HepG2 (cell line): ENCODE measurements around the gene NDUFV1. TPM values are rescaled to one million over a fixed set of nuclear protein-coding genes. Genes with fewer than 3 reads are reported as not detected.

Source experiments
- BORCS8-MEF2B ChIP-seq: sonication (generic); formaldehyde crosslinking; IDR thresholded peaks from 2 replicates; pipeline ENCODE4 v1.8.0; 2022; ENCODE audit warnings: mild to moderate bottlenecking, missing genetic modification reagents
- HCFC1 ChIP-seq: fragments of 150-350 bp; IDR thresholded peaks from 2 replicates; pipeline ENCODE4 v1.6.1; 2014; ENCODE audit warnings: low read depth, low read length
- ISX ChIP-seq: sonication (generic); formaldehyde crosslinking; conservative IDR thresholded peaks from 2 replicates; pipeline ENCODE4 v1.5.0; 2020; ENCODE audit warnings: missing genetic modification reagents
- MBNL3 ChIP-seq: fragments of 250-450 bp; sonication (Bioruptor Pico); conservative IDR thresholded peaks from 2 replicates; pipeline ENCODE4 v1.8.0; 2022; ENCODE audit warnings: mild to moderate bottlenecking, inconsistent platforms
- NFIC ChIP-seq: IDR thresholded peaks from 2 replicates; pipeline ENCODE4 v1.6.1; 2012; ENCODE audit warnings: mild to moderate bottlenecking, low read length, inconsistent platforms
- PITX1 ChIP-seq: sonication (generic); formaldehyde crosslinking; IDR thresholded peaks from 2 replicates; pipeline ENCODE4 v1.5.1; 2020; ENCODE audit warnings: mild to moderate bottlenecking, missing genetic modification reagents
- SP140L ChIP-seq: sonication (generic); formaldehyde crosslinking; IDR thresholded peaks from 2 replicates; pipeline ENCODE4 v1.4.0; 2020; ENCODE audit warnings: missing genetic modification reagents, borderline replicate concordance
- TBL1XR1 ChIP-seq: fragments of 150-350 bp; IDR thresholded peaks from 2 replicates; pipeline ENCODE4 v1.6.1; 2014; ENCODE audit warnings: borderline replicate concordance, low read length; ENCODE audit not compliant: partially characterized antibody
- TFDP1 ChIP-seq: IDR thresholded peaks from 2 replicates; pipeline ENCODE4 v1.6.1; 2016; ENCODE audit warnings: missing compliant biosample characterization, missing genetic modification reagents, borderline replicate concordance
- YEATS4 ChIP-seq: sonication (generic); formaldehyde crosslinking; IDR thresholded peaks from 2 replicates; pipeline ENCODE4 v1.4.0; 2020; ENCODE audit warnings: missing genetic modification reagents, borderline replicate concordance
- ZNF333 ChIP-seq: sonication (generic); formaldehyde crosslinking; IDR thresholded peaks from 2 replicates; pipeline ENCODE4 v1.4.0; 2020; ENCODE audit warnings: mild to moderate bottlenecking, missing genetic modification reagents, borderline replicate concordance
- ZNF501 ChIP-seq: sonication (generic); formaldehyde crosslinking; IDR thresholded peaks from 2 replicates; pipeline ENCODE4 v1.5.1; 2020; ENCODE audit warnings: mild to moderate bottlenecking, moderate library complexity, missing genetic modification reagents
- ZSCAN20 ChIP-seq: sonication (generic); formaldehyde crosslinking; IDR thresholded peaks from 2 replicates; pipeline ENCODE4 v1.4.0; 2020; ENCODE audit warnings: missing genetic modification reagents, mild to moderate bottlenecking, borderline replicate concordance
- polyA plus RNA-seq, 8 experiments: library from polyadenylated mRNA; depleted of rRNA in 3 of 8; stranded (reverse) in 7 of 8; unstranded in 1 of 8; fragments of >200 nt; fragmentation: Illumina TruSeq in 4 of 8; extraction: Trizol in 4 of 8; gene quantifications; 2 replicates each; pipeline versions ENCODE4 v1.2.1 to v1.2.3, GENCODE V29; 2011 to 2016; ENCODE audit warnings: low read depth in 4 of 8, missing spikeins in 1 of 8, mixed read lengths in 1 of 8; ENCODE audit not compliant: insufficient read depth in 1 of 8
- total RNA-seq, 5 experiments: library from RNA; depleted of rRNA; stranded (reverse); fragments of >200 nt; fragmentation: Illumina TruSeq; extraction: Trizol; gene quantifications; 2 replicates each; pipeline ENCODE4 v1.2.3, GENCODE V29; 2016; ENCODE audit warnings: low read depth in 1 of 5
- TF ChIP-seq, protein P1 (sequence below): sonication (generic); formaldehyde crosslinking; IDR thresholded peaks from 2 replicates; pipeline ENCODE4 v1.4.0; 2020; ENCODE audit warnings: mild to moderate bottlenecking, missing genetic modification reagents, borderline replicate concordance
- TF ChIP-seq, protein P2 (sequence below): sonication (generic); formaldehyde crosslinking; IDR thresholded peaks from 2 replicates; pipeline ENCODE4 v1.4.0; 2020; ENCODE audit warnings: mild to moderate bottlenecking, missing genetic modification reagents
- TF ChIP-seq, protein P3 (sequence below): sonication (generic); formaldehyde crosslinking; IDR thresholded peaks from 2 replicates; pipeline ENCODE4 v1.4.0; 2020; ENCODE audit warnings: missing genetic modification reagents
- TF ChIP-seq, protein P4 (sequence below): sonication (generic); formaldehyde crosslinking; IDR thresholded peaks from 2 replicates; pipeline ENCODE4 v1.8.1; 2023; ENCODE audit warnings: mild to moderate bottlenecking, missing genetic modification reagents
- TF ChIP-seq, protein P5 (sequence below): sonication (generic); formaldehyde crosslinking; IDR thresholded peaks from 2 replicates; pipeline ENCODE4 v1.5.1; 2020; ENCODE audit warnings: mild to moderate bottlenecking, missing genetic modification reagents, borderline replicate concordance
- TF ChIP-seq, protein P6 (sequence below): IDR thresholded peaks from 2 replicates; pipeline ENCODE4 v1.6.1; 2018; ENCODE audit warnings: missing genetic modification reagents, mild to moderate bottlenecking, missing compliant biosample characterization

The NDUFV1 gene
- total and polyA plus RNA-seq, 2 of the 13 experiments (the other 11 are each of a cell fraction or from before 2014, with no cell fraction given) = 88.9 to 137 TPM

DNA sequence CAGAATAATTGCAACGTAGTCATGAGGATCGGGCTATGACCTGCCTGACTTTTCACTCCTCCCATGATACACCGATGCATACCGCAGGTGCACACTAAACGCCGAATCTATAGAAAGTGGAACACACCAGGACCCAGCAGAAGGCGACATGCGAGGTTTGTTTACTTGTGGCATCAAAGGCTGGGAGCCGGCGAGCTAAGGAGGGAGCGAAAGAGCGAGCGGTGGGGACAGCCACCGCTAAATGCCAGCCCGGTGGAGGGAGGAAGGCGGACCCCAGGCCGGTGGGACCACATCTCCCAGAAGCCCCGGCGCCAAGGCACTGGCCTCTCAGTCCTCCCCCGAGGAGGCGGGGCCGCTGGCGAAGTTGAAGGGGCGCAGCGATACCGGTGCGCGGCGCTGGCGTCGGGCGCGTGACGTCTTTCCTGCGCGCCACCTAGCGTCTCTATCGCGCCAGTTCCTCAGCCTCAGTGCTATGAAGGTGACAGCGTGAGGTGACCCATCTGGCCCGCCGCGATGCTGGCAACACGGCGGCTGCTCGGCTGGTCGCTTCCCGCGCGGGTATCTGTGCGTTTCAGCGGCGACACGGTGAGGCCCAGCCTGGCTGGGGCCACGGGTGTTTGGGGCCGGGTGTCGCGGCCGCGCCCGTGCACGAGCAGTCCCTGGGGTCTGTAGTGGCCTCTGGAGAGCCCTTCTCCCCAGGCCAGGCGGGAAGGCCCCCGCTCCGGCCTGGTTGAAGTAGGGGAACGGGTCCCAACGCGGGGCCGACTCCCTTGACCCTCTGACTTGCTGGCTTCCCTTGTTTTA is at the start of gene NDUFV1 (continued):
- TF ChIP-seq MBNL3 (CRISPR knock-in tag) (no peak), TFDP1 (CRISPR knock-in tag) (peak; percentile 74; the same call in 1 of the 2 replicates), HCFC1 (peak; percentile 83), NFIC (no peak), ZNF333 (no peak), YEATS4 (CRISPR knock-in tag) (no peak; the same call in 1 of the 2 replicates), ZSCAN20 (CRISPR knock-in tag) (no peak), ZNF501 (CRISPR knock-in tag) (peak; percentile 81), TBL1XR1 (no peak), ISX (CRISPR knock-in tag) (no peak), BORCS8-MEF2B (0 out of 2 replicates have a peak, but pooled peaks have one; percentile 68), SP140L (CRISPR knock-in tag) (no peak), PITX1 (no peak; the same call in 1 of the 2 replicates)
- TF ChIP-seq, protein P1, sequence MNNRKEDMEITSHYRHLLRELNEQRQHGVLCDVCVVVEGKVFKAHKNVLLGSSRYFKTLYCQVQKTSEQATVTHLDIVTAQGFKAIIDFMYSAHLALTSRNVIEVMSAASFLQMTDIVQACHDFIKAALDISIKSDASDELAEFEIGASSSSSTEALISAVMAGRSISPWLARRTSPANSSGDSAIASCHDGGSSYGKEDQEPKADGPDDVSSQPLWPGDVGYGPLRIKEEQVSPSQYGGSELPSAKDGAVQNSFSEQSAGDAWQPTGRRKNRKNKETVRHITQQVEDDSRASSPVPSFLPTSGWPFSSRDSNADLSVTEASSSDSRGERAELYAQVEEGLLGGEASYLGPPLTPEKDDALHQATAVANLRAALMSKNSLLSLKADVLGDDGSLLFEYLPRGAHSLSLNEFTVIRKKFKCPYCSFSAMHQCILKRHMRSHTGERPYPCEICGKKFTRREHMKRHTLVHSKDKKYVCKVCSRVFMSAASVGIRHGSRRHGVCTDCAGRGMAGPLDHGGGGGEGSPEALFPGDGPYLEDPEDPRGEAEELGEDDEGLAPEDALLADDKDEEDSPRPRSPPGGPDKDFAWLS (CRISPR knock-in tag) = no peak
- TF ChIP-seq, protein P2, sequence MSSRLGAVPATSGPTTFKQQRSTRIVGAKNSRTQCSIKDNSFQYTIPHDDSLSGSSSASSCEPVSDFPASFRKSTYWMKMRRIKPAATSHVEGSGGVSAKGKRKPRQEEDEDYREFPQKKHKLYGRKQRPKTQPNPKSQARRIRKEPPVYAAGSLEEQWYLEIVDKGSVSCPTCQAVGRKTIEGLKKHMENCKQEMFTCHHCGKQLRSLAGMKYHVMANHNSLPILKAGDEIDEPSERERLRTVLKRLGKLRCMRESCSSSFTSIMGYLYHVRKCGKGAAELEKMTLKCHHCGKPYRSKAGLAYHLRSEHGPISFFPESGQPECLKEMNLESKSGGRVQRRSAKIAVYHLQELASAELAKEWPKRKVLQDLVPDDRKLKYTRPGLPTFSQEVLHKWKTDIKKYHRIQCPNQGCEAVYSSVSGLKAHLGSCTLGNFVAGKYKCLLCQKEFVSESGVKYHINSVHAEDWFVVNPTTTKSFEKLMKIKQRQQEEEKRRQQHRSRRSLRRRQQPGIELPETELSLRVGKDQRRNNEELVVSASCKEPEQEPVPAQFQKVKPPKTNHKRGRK (CRISPR knock-in tag) = no peak
- TF ChIP-seq, protein P3, sequence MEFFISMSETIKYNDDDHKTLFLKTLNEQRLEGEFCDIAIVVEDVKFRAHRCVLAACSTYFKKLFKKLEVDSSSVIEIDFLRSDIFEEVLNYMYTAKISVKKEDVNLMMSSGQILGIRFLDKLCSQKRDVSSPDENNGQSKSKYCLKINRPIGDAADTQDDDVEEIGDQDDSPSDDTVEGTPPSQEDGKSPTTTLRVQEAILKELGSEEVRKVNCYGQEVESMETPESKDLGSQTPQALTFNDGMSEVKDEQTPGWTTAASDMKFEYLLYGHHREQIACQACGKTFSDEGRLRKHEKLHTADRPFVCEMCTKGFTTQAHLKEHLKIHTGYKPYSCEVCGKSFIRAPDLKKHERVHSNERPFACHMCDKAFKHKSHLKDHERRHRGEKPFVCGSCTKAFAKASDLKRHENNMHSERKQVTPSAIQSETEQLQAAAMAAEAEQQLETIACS = peak; percentile 73; the same call in 1 of the 2 replicates
- TF ChIP-seq, protein P4, sequence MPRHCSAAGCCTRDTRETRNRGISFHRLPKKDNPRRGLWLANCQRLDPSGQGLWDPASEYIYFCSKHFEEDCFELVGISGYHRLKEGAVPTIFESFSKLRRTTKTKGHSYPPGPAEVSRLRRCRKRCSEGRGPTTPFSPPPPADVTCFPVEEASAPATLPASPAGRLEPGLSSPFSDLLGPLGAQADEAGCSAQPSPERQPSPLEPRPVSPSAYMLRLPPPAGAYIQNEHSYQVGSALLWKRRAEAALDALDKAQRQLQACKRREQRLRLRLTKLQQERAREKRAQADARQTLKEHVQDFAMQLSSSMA (CRISPR knock-in tag) = peak; percentile 89; the same call in 1 of the 2 replicates
- TF ChIP-seq, protein P5, sequence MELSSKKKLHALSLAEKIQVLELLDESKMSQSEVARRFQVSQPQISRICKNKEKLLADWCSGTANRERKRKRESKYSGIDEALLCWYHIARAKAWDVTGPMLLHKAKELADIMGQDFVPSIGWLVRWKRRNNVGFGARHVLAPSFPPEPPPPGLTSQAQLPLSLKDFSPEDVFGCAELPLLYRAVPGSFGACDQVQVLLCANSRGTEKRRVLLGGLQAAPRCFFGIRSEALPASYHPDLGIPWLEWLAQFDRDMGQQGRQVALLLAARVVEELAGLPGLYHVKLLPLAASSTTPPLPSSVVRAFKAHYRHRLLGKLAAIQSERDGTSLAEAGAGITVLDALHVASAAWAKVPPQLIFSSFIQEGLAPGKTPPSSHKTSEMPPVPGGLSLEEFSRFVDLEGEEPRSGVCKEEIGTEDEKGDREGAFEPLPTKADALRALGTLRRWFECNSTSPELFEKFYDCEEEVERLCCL (CRISPR knock-in tag) = no peak
- TF ChIP-seq, protein P6, sequence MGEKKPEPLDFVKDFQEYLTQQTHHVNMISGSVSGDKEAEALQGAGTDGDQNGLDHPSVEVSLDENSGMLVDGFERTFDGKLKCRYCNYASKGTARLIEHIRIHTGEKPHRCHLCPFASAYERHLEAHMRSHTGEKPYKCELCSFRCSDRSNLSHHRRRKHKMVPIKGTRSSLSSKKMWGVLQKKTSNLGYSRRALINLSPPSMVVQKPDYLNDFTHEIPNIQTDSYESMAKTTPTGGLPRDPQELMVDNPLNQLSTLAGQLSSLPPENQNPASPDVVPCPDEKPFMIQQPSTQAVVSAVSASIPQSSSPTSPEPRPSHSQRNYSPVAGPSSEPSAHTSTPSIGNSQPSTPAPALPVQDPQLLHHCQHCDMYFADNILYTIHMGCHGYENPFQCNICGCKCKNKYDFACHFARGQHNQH (CRISPR knock-in tag) = peak; percentile 50; the same call in 1 of the 2 replicates
